Mesothelial cell of epicardium (in vitro differentiated cells): ENCODE results near the gene FBXL15. TPM values are rescaled to one million over a fixed set of nuclear protein-coding genes. Genes with fewer than 3 reads are reported as not detected.

ENCODE experiments used
- DNase-seq, 2 experiments: peaks; one replicate each; pipeline ENCODE4 v3.0.0; 2021; ENCODE audit warnings: low spot score in 2 of 2; ENCODE audit not compliant: unreplicated experiment in 2 of 2
- H3K27ac Mint-ChIP-seq: 2 replicates; pipeline ENCODE4 v1.8.0; 2021; ENCODE audit warnings: mixed read lengths
- H3K27me3 Mint-ChIP-seq: 2 replicates; pipeline ENCODE4 v1.8.0; 2021; ENCODE audit warnings: low read depth, mixed read lengths
- H3K36me3 Mint-ChIP-seq: 2 replicates; pipeline ENCODE4 v1.8.0; 2021; ENCODE audit warnings: mixed read lengths
- H3K4me1 Mint-ChIP-seq: 2 replicates; pipeline ENCODE4 v1.8.0; 2021; ENCODE audit warnings: mixed read lengths
- H3K4me3 Mint-ChIP-seq: 2 replicates; pipeline ENCODE4 v1.8.0; 2021; ENCODE audit warnings: mild to moderate bottlenecking, moderate library complexity, mixed read lengths
- H3K9me3 Mint-ChIP-seq: 2 replicates; pipeline ENCODE4 v1.8.0; 2021; ENCODE audit warnings: mixed read lengths
- total RNA-seq: library from RNA; stranded (reverse); gene quantifications from 3 replicates; pipeline ENCODE4 v1.2.1, GENCODE V29; 2021
- TF ChIP-seq, protein P1 (sequence below): fragments of 200-600 bp; sonication (generic); IDR thresholded peaks from one replicate; pipeline ENCODE4 v1.5.0; 2021; ENCODE audit warnings: antibody characterized with exemption; ENCODE audit not compliant: unreplicated experiment

The FBXL15 gene
- total RNA-seq, 1 donor from 2014 or later = 11.7 TPM

DNA sequence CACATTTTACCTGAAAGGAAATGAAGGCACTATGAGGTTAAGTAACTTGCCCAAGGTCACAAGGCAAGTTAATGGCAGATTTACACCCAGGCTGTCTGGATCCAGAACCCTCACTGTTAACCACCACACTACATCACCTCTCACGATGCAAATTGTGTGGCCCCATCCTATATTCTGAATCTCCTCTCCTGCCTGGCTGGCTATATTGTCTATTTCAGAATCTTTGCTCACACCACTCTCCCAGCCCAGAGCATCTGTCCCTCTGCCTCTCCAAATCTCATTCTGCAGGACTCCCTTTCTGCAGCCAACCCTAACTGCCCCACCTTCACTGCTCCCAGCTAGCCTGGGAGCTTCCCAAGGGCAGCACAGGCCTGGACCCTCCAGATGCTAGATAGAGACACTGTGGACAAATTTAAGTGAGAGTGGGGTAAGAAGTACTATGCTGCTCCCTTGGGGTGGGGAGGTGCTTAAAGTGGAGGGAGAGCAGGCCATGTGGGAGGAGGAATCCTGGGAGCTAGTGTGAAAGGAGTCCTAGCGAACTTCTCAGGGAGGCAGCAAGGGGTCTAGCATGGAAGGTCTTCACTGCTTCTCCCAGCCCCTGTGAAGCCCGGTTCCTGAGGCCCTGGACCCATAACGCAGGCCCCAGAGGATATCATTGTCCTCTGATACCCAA, 11.0 kb downstream of the FBXL15 start:
- peak in 1 of 2 experiments; percentile 39 for DNase-seq
- H3K4me1 Mint-ChIP-seq = peaks cover 17% of the 10 kb centered on the region
- H3K9me3 Mint-ChIP-seq = no peaks in the 10 kb centered on the region
- TF ChIP-seq, protein P1, sequence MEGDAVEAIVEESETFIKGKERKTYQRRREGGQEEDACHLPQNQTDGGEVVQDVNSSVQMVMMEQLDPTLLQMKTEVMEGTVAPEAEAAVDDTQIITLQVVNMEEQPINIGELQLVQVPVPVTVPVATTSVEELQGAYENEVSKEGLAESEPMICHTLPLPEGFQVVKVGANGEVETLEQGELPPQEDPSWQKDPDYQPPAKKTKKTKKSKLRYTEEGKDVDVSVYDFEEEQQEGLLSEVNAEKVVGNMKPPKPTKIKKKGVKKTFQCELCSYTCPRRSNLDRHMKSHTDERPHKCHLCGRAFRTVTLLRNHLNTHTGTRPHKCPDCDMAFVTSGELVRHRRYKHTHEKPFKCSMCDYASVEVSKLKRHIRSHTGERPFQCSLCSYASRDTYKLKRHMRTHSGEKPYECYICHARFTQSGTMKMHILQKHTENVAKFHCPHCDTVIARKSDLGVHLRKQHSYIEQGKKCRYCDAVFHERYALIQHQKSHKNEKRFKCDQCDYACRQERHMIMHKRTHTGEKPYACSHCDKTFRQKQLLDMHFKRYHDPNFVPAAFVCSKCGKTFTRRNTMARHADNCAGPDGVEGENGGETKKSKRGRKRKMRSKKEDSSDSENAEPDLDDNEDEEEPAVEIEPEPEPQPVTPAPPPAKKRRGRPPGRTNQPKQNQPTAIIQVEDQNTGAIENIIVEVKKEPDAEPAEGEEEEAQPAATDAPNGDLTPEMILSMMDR = no peak
- peak overlapping the region; percentile 91 for H3K27ac Mint-ChIP-seq
- H3K27me3 Mint-ChIP-seq = peaks cover 7% of the 10 kb centered on the region
- peak overlapping the region; percentile 94 for H3K4me3 Mint-ChIP-seq
- no peaks in the 10 kb centered on the region for H3K36me3 Mint-ChIP-seq

DNA sequence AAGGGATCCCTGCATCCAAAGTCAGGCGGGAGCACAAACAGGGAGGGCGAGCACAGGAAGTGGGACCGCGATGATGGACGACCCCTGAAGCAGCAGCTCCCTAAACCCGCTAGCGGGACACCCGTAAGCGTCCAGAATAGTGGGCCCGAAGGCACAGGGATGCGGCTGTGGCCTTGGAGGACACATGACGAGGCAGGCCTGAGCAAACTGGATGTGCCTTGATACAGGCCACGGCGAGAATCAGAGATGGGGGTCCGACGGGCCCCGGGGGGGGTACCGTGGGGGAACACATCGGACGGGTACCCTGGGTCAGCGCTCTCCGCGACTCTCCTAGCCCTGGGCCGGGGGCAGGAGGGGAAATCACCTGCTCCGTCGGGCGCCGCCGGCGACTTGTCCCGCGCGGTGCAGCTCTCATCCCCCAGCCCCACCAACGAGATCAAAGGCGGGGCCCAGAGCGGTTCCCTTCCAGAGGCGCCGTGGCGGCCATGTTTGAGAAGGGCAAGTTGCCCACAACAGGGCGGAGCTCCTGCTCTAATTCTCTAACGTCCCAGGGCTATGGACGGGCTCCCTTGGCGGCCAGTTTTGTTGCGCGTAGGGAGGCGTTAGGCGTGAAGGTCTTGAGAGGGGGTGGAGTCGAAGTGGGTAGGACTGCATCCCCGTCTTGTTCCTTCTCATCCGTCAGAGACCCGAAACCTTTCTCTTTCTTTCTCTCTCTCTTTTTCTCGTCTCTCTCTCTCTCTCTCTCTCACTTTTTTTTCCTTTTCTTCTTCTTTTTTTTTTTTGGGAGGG, 11.7 kb downstream of the FBXL15 start, which contains the start of gene CUEDC2:
Gene CUEDC2, minus strand, starts transcription at position 413 of the 789 bp plus-strand sequence. CDS start 7,386 bp downstream, outside the sequence.
- peaks cover 7% of the 10 kb centered on the region for H3K27me3 Mint-ChIP-seq
- H3K27ac Mint-ChIP-seq = peak within 1 kb of the TSS; percentile 91
- peak within 1 kb of the TSS; percentile 94 for H3K4me3 Mint-ChIP-seq
- H3K36me3 Mint-ChIP-seq = no peaks in the 10 kb centered on the region
- peaks cover 18% of the 10 kb centered on the region for H3K4me1 Mint-ChIP-seq
- no peaks in the 10 kb centered on the region for H3K9me3 Mint-ChIP-seq
- TF ChIP-seq, protein P1 = no peak
- peak; percentile 87 to 98 for DNase-seq

- H3K4me1 Mint-ChIP-seq = peaks cover 18% of the 10 kb centered on the region
- no peak for DNase-seq
- peaks cover 7% of the 10 kb centered on the region for H3K27me3 Mint-ChIP-seq
- H3K9me3 Mint-ChIP-seq = no peaks in the 10 kb centered on the region
- no peaks in the 10 kb centered on the region for H3K36me3 Mint-ChIP-seq
- H3K4me3 Mint-ChIP-seq = peak overlapping the region; percentile 94
- no peak overlapping the region for H3K27ac Mint-ChIP-seq
- TF ChIP-seq, protein P1 = no peak
Observed at GRCh38 chr10:102433619-102434046, 13.0 kb downstream of the FBXL15 start.

- DNase-seq = no peak
- Mint-ChIP-seq H3K27me3 (peaks cover 7% of the 10 kb centered on the region), H3K36me3 (no peaks in the 10 kb centered on the region), H3K4me1 (peaks cover 18% of the 10 kb centered on the region), H3K9me3 (no peaks in the 10 kb centered on the region), H3K27ac (no peak overlapping the region), H3K4me3 (no peak overlapping the region)
- TF ChIP-seq, protein P1 = no peak
Observed at GRCh38 chr10:102434394-102435132, 13.9 kb downstream of the FBXL15 start.

GRCh38 chr10:102435133-102435497, 14.5 kb downstream of the FBXL15 start:
- no peaks in the 10 kb centered on the region for H3K9me3 Mint-ChIP-seq
- peak overlapping the region; percentile 50 for H3K27ac Mint-ChIP-seq
- peaks cover 18% of the 10 kb centered on the region for H3K4me1 Mint-ChIP-seq
- no peaks in the 10 kb centered on the region for H3K36me3 Mint-ChIP-seq
- H3K4me3 Mint-ChIP-seq = peak overlapping the region; percentile 46
- TF ChIP-seq, protein P1 = no peak
- peaks cover 7% of the 10 kb centered on the region for H3K27me3 Mint-ChIP-seq
- DNase-seq = no peak
